B cell (primary cell): ENCODE results near the gene PCYOX1L. TPM values are rescaled to one million over a fixed set of nuclear protein-coding genes. Genes with fewer than 3 reads are reported as not detected.

Experiments used
- ATAC-seq: fragments of 200-7000 bp; cut with Tn5 transposase; one replicate; pipeline ENCODE4 v1.10.0; 2021; ENCODE audit warnings: low read depth, mild to moderate bottlenecking, moderate number of reproducible peaks, moderate library complexity
- CTCF ChIA-PET: fragments of 350-600 bp; sonication (Branson Sonifier 250); formaldehyde crosslinking; loops from one replicate; lab custom pipeline; 2021; ENCODE audit warnings: antibody characterized with exemption, inconsistent platforms; lab: Charles Lee
- POLR2A ChIA-PET: fragments of 350-600 bp; sonication (Branson Sonifier 250); formaldehyde crosslinking; loops from one replicate; lab custom pipeline; 2021; ENCODE audit warnings: antibody characterized with exemption; lab: Charles Lee
- DNase-seq: peaks from one replicate; pipeline ENCODE4 v3.0.0; 2013
- H2AFZ ChIP-seq: 2 replicates; pipeline ENCODE4 v1.6.1; 2012; ENCODE audit warnings: mild to moderate bottlenecking, low read depth, low read length; ENCODE audit not compliant: insufficient read depth, poor library complexity, severe bottlenecking
- H3K27ac ChIP-seq, 2 donors: 1 replicate in 1 of 2; 2 replicates in 1 of 2; pipeline ENCODE4 v1.5.1; 2012 to 2013; ENCODE audit warnings: low read length in 2 of 2, mild to moderate bottlenecking in 2 of 2, moderate library complexity in 1 of 2
- H3K27me3 ChIP-seq, 4 experiments: fragments of 200-600 bp in 1 of 4; sonication (generic) in 1 of 4; replicated peaks in 1 of 4; 1 replicate in 2 of 4; 2 replicates in 2 of 4; pipeline versions ENCODE4 v1.6.1 to v1.7.0; 2013 to 2016; ENCODE audit warnings: low read length in 3 of 4, mild to moderate bottlenecking in 2 of 4, mixed read lengths in 1 of 4, moderate library complexity in 1 of 4; ENCODE audit not compliant: insufficient read depth in 4 of 4, control insufficient read depth in 3 of 4; ENCODE audit errors: control extremely low read depth in 1 of 4
- H3K36me3 ChIP-seq, 2 experiments: replicated peaks in 1 of 2; 1 replicate in 1 of 2; 2 replicates in 1 of 2; pipeline versions ENCODE4 v1.6.1 to v1.7.1; 2013; ENCODE audit warnings: low read length in 1 of 2; ENCODE audit not compliant: insufficient read depth in 2 of 2, control insufficient read depth in 1 of 2; ENCODE audit errors: control extremely low read depth in 1 of 2, extremely low read depth in 1 of 2
- H3K4me1 ChIP-seq, 2 donors: fragments of 200-600 bp in 1 of 2; sonication (generic) in 1 of 2; 1 replicate in 1 of 2; 2 replicates in 1 of 2; pipeline versions ENCODE4 v1.5.1 to v1.6.1; 2013 to 2017; ENCODE audit warnings: low read length in 2 of 2; ENCODE audit not compliant: control insufficient read depth in 2 of 2, insufficient read depth in 2 of 2
- H3K4me2 ChIP-seq: replicated peaks from 2 replicates; pipeline ENCODE3; 2012; ENCODE audit warnings: mild to moderate bottlenecking, low read depth, low read length; ENCODE audit not compliant: poor library complexity, severe bottlenecking
- H3K4me3 ChIP-seq, 5 experiments: fragments of 200-600 bp in 1 of 5; sonication (generic) in 1 of 5; 1 replicate in 3 of 5; 2 replicates in 2 of 5; pipeline versions ENCODE4 v1.5.1 to v1.7.0; 2011 to 2016; ENCODE audit warnings: low read length in 4 of 5, mild to moderate bottlenecking in 4 of 5, low read depth in 2 of 5, control low read depth in 1 of 5, moderate library complexity in 1 of 5; ENCODE audit not compliant: insufficient read depth in 1 of 5; ENCODE audit errors: control extremely low read depth in 1 of 5, extremely low read depth in 1 of 5
- H3K79me2 ChIP-seq: fragments of 200-600 bp; sonication (generic); one replicate; pipeline ENCODE4 v1.6.0; 2016; ENCODE audit warnings: low read length; ENCODE audit not compliant: control insufficient read depth, insufficient read depth
- H3K9ac ChIP-seq: fragments of 200-600 bp; sonication (generic); 2 replicates; pipeline ENCODE4 v1.6.1; 2017; ENCODE audit warnings: mild to moderate bottlenecking, low read length, moderate library complexity
- H3K9me3 ChIP-seq, 3 donors: one replicate each; pipeline versions ENCODE4 v1.6.1 to v1.7.1; 2013; ENCODE audit warnings: low read length in 2 of 3; ENCODE audit not compliant: control insufficient read depth in 2 of 3, insufficient read depth in 1 of 3; ENCODE audit errors: control extremely low read depth in 1 of 3
- H4K20me1 ChIP-seq: 2 replicates; pipeline ENCODE4 v1.6.0; 2012; ENCODE audit warnings: mild to moderate bottlenecking, low read length; ENCODE audit not compliant: insufficient read depth, control insufficient read depth, poor library complexity, severe bottlenecking
- H3K27ac Mint-ChIP-seq: one replicate; pipeline ENCODE4 v1.8.0; 2021; ENCODE audit warnings: mixed read lengths
- H3K27me3 Mint-ChIP-seq: one replicate; pipeline ENCODE4 v1.8.0; 2021; ENCODE audit warnings: mixed read lengths
- H3K4me1 Mint-ChIP-seq: one replicate; pipeline ENCODE4 v1.8.0; 2021; ENCODE audit warnings: mixed read lengths
- H3K4me3 Mint-ChIP-seq: one replicate; pipeline ENCODE4 v1.8.0; 2021; ENCODE audit warnings: mixed read lengths
- H3K9me3 Mint-ChIP-seq: one replicate; pipeline ENCODE4 v1.8.0; 2022; ENCODE audit warnings: mixed read lengths; ENCODE audit not compliant: insufficient read depth
- CTCF ChIP-seq: fragments of 200-600 bp; IDR thresholded peaks from one replicate; pipeline ENCODE4 v1.8.0; 2022; ENCODE audit warnings: antibody characterized with exemption, mild to moderate bottlenecking
- EZH2 ChIP-seq: IDR thresholded peaks from 2 replicates; pipeline ENCODE4 v1.6.1; 2012; ENCODE audit warnings: borderline replicate concordance, low read depth, mild to moderate bottlenecking, moderate library complexity, low read length; ENCODE audit not compliant: insufficient read depth, poor library complexity, severe bottlenecking
- WGBS: methylation state at CpG from one replicate; pipeline ENCODE4 v1.1.5; 2013; ENCODE audit warnings: missing lambda C conversion rate; ENCODE audit not compliant: insufficient coverage; 5-methylcytosine and 5-hydroxymethylcytosine counted together
- intact Hi-C: fragments of 100-400 bp; cut with micrococcal nuclease; formaldehyde crosslinking; loops from one replicate; pipeline ENCODE4 v1.10.0; 2022
- polyA plus RNA-seq: library from polyadenylated mRNA; depleted of rRNA; stranded (reverse); fragments of >200 nt; gene quantifications from 2 replicates; pipeline ENCODE4 v1.2.3, GENCODE V29; 2012
- total RNA-seq, 2 donors: library from RNA; stranded (reverse); fragments of 120-200 nt in 1 of 2; gene quantifications; 1 replicate in 1 of 2; 2 replicates in 1 of 2; pipeline versions ENCODE4 v1.2.3 to v1.2.4, GENCODE V29; 2013 to 2022

PCYOX1L gene
- total and polyA plus RNA-seq, 2 donors (not counting 1 experiment from before 2014, with no cell fraction given) = 11.7 to 19.4 TPM

GRCh38 chr5:149379818-149380374 is 22.1 kb downstream of the PCYOX1L start:
- Histone ChIP-seq H3K9me3 (peaks cover 0 to 3% (median 0%) of the 10 kb centered on the region in 3 donors), H3K4me2 (no peak overlapping the region), H3K4me3 (no peak overlapping the region), H3K27ac (no peak overlapping the region), H4K20me1 (no peaks in the 10 kb centered on the region), H3K27me3 (no peaks in the 10 kb centered on the region), H3K4me1 (peaks cover 0 to 5% of the 10 kb centered on the region in 2 donors), H3K9ac (no peak overlapping the region), H3K36me3 (no peaks in the 10 kb centered on the region), H2AFZ (no peak overlapping the region), H3K79me2 (no peaks in the 10 kb centered on the region)
- intact Hi-C loops = no loop called here
- no peaks in the 10 kb centered on the region for H3K9me3 Mint-ChIP-seq
- H3K27me3 Mint-ChIP-seq = no peaks in the 10 kb centered on the region
- H3K4me1 Mint-ChIP-seq = peaks cover 2% of the 10 kb centered on the region
- ATAC-seq (no peak), DNase-seq (no peak)
- 100% methylated on average over 3 of the region's 5 CpGs for WGBS
- H3K4me3 Mint-ChIP-seq = no peak overlapping the region
- H3K27ac Mint-ChIP-seq = no peak overlapping the region
- ChIA-PET CTCF (interaction anchor here (0.6 to 7.8 kb wide), 5 partner anchors 8 to 185 kb away, joined by 3 to 67 read pairs (median 4); no protein-coding TSS in a partner anchor), POLR2A (no interaction called here)
- TF ChIP-seq EZH2 = no peak
- TF ChIP-seq CTCF = no peak

GRCh38 chr5:149380466-149381121 is 22.7 kb downstream of the PCYOX1L start:
- Histone ChIP-seq H3K4me2 (no peak overlapping the region), H3K27me3 (no peaks in the 10 kb centered on the region), H4K20me1 (no peaks in the 10 kb centered on the region), H2AFZ (no peak overlapping the region), H3K9me3 (peaks cover 0 to 3% (median 0%) of the 10 kb centered on the region in 3 donors), H3K9ac (no peak overlapping the region), H3K27ac (no peak overlapping the region), H3K79me2 (no peaks in the 10 kb centered on the region), H3K36me3 (no peaks in the 10 kb centered on the region), H3K4me3 (no peak overlapping the region), H3K4me1 (peaks cover 0 to 5% of the 10 kb centered on the region in 2 donors)
- DNase-seq (no peak), ATAC-seq (no peak)
- CTCF ChIA-PET = interaction anchor here (0.6 to 7.8 kb wide), 12 partner anchors 8 to 238 kb away, joined by 3 to 67 read pairs (median 4); partner anchors contain the start of genes CSNK1A1 and PCYOX1L
- WGBS = 86% methylated on average over 16 of the region's 16 CpGs
- H3K4me1 Mint-ChIP-seq = peaks cover 2% of the 10 kb centered on the region
- POLR2A ChIA-PET = no interaction called here
- no peaks in the 10 kb centered on the region for H3K9me3 Mint-ChIP-seq
- intact Hi-C loops = no loop called here
- H3K27me3 Mint-ChIP-seq = no peaks in the 10 kb centered on the region
- no peak overlapping the region for H3K27ac Mint-ChIP-seq
- no peak overlapping the region for H3K4me3 Mint-ChIP-seq
- no peak for TF ChIP-seq EZH2
- no peak for TF ChIP-seq CTCF
